Measurements from ENCODE around the gene HEXIM2.
A peak's percentile ranks its signal among the peaks of the same experiment; 100 is the strongest.

The HEXIM2 gene

DNA sequence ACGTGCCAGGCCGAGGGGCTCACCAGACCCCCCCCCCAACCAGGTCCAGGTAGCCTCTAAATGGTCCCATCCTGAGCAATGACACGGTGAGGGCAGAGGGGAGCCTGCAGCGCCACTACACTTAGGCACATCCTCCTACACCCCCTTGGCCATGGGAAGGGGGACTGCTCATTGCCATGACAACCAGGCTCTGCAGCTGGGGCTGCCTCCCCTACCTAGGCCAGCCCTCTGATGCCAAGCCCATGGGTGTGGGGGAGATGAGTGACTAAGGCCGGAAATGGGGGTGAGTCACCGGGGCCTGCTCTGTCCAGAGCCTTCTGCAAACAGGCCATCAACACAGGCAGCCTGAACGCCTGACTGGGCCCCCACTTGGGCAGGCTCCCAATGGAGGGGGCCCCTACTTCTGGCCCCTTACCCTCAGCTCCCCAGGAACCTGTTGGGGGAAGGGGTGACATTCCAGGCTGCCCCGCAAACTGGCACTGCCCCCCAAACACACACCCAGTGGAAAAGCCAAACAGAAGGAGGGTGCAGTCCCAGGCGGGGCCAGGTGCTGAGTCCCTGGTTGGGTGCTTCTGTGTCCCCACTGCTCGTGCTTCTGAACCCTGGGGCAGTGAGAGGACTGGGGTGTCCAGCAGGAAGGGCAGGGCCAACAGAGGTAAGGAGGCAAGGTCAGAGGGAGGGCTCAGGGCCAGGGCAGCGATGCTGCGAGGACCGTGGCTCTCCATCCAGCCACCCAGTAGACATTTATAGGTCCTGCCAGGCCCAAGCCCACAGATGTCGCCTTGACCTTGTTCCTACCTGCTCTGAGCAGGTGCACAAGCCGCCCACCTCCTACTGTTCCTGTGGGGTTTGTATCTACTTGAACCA lies 37.5 kb upstream of the HEXIM2 start (continued):
- TF ChIP-seq, protein P1, sequence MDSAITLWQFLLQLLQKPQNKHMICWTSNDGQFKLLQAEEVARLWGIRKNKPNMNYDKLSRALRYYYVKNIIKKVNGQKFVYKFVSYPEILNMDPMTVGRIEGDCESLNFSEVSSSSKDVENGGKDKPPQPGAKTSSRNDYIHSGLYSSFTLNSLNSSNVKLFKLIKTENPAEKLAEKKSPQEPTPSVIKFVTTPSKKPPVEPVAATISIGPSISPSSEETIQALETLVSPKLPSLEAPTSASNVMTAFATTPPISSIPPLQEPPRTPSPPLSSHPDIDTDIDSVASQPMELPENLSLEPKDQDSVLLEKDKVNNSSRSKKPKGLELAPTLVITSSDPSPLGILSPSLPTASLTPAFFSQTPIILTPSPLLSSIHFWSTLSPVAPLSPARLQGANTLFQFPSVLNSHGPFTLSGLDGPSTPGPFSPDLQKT (IDR thresholded peaks at IDR 0.05; ENCODE audit: borderline replicate concordance, low read depth, low read length) = no peak
- TF ChIP-seq, protein P2, sequence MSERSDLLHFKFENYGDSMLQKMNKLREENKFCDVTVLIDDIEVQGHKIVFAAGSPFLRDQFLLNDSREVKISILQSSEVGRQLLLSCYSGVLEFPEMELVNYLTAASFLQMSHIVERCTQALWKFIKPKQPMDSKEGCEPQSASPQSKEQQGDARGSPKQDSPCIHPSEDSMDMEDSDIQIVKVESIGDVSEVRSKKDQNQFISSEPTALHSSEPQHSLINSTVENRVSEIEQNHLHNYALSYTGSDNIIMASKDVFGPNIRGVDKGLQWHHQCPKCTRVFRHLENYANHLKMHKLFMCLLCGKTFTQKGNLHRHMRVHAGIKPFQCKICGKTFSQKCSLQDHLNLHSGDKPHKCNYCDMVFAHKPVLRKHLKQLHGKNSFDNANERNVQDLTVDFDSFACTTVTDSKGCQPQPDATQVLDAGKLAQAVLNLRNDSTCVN (tag by site-specific recombination; optimal IDR thresholded peaks at IDR 0.05) = no peak
- TF ChIP-seq RBAK (tag by site-specific recombination; IDR thresholded peaks at IDR 0.05) (no peak), MZF1 (tag by site-specific recombination; IDR thresholded peaks at IDR 0.05; ENCODE audit: borderline replicate concordance) (no peak), SCRT1 (tag by site-specific recombination; IDR thresholded peaks at IDR 0.05; ENCODE audit: borderline replicate concordance) (no peak), YY1 (tag by site-specific recombination; IDR thresholded peaks at IDR 0.05) (no peak), ZNF549 (tag by site-specific recombination; IDR thresholded peaks at IDR 0.05) (no peak), ZNF571 (tag by site-specific recombination; IDR thresholded peaks at IDR 0.05) (no peak), OSR2 (tag by site-specific recombination; IDR thresholded peaks at IDR 0.05) (no peak), BCL11B (tag by site-specific recombination; IDR thresholded peaks at IDR 0.05; ENCODE audit: low read depth) (no peak), ZNF335 (tag by site-specific recombination; conservative IDR thresholded peaks at IDR 0.05) (peak; percentile 73), ZSCAN23 (tag by site-specific recombination; IDR thresholded peaks at IDR 0.05) (no peak), EGR2 (tag by site-specific recombination; IDR thresholded peaks at IDR 0.05; ENCODE audit: low read depth) (no peak), GLIS1 (tag by site-specific recombination; IDR thresholded peaks at IDR 0.05) (peak; percentile 8; the same call in 1 of the 2 replicates), ZNF184 (tag by site-specific recombination; IDR thresholded peaks at IDR 0.05) (no peak), ZNF610 (tag by site-specific recombination; IDR thresholded peaks at IDR 0.05; ENCODE audit: borderline replicate concordance) (no peak), ZIC2 (tag by site-specific recombination; IDR thresholded peaks at IDR 0.05) (no peak), ZBTB1 (tag by site-specific recombination; IDR thresholded peaks at IDR 0.05) (no peak), ZNF555 (tag by site-specific recombination; conservative IDR thresholded peaks at IDR 0.05) (no peak), GLI4 (tag by site-specific recombination; IDR thresholded peaks at IDR 0.05) (no peak), ZNF138 (tag by site-specific recombination; IDR thresholded peaks at IDR 0.05; ENCODE audit: borderline replicate concordance) (no peak), ZNF24 (tag by site-specific recombination; IDR thresholded peaks at IDR 0.05) (no peak), ZNF391 (tag by site-specific recombination; IDR thresholded peaks at IDR 0.05; ENCODE audit: borderline replicate concordance, low read depth) (no peak), SP3 (tag by site-specific recombination; IDR thresholded peaks at IDR 0.05) (no peak), ZNF558 (tag by site-specific recombination; IDR thresholded peaks at IDR 0.05) (no peak), ZNF664 (tag by site-specific recombination; IDR thresholded peaks at IDR 0.05) (no peak)
- TF ChIP-seq, protein P3, sequence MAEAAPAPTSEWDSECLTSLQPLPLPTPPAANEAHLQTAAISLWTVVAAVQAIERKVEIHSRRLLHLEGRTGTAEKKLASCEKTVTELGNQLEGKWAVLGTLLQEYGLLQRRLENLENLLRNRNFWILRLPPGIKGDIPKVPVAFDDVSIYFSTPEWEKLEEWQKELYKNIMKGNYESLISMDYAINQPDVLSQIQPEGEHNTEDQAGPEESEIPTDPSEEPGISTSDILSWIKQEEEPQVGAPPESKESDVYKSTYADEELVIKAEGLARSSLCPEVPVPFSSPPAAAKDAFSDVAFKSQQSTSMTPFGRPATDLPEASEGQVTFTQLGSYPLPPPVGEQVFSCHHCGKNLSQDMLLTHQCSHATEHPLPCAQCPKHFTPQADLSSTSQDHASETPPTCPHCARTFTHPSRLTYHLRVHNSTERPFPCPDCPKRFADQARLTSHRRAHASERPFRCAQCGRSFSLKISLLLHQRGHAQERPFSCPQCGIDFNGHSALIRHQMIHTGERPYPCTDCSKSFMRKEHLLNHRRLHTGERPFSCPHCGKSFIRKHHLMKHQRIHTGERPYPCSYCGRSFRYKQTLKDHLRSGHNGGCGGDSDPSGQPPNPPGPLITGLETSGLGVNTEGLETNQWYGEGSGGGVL (tag by site-specific recombination; IDR thresholded peaks at IDR 0.05) = peak; percentile 57
- TF ChIP-seq, protein P4, sequence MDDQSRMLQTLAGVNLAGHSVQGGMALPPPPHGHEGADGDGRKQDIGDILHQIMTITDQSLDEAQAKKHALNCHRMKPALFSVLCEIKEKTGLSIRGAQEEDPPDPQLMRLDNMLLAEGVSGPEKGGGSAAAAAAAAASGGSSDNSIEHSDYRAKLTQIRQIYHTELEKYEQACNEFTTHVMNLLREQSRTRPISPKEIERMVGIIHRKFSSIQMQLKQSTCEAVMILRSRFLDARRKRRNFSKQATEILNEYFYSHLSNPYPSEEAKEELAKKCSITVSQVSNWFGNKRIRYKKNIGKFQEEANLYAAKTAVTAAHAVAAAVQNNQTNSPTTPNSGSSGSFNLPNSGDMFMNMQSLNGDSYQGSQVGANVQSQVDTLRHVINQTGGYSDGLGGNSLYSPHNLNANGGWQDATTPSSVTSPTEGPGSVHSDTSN (CRISPR knock-in tag; IDR thresholded peaks at IDR 0.05) = no peak
- TF ChIP-seq, protein P5, sequence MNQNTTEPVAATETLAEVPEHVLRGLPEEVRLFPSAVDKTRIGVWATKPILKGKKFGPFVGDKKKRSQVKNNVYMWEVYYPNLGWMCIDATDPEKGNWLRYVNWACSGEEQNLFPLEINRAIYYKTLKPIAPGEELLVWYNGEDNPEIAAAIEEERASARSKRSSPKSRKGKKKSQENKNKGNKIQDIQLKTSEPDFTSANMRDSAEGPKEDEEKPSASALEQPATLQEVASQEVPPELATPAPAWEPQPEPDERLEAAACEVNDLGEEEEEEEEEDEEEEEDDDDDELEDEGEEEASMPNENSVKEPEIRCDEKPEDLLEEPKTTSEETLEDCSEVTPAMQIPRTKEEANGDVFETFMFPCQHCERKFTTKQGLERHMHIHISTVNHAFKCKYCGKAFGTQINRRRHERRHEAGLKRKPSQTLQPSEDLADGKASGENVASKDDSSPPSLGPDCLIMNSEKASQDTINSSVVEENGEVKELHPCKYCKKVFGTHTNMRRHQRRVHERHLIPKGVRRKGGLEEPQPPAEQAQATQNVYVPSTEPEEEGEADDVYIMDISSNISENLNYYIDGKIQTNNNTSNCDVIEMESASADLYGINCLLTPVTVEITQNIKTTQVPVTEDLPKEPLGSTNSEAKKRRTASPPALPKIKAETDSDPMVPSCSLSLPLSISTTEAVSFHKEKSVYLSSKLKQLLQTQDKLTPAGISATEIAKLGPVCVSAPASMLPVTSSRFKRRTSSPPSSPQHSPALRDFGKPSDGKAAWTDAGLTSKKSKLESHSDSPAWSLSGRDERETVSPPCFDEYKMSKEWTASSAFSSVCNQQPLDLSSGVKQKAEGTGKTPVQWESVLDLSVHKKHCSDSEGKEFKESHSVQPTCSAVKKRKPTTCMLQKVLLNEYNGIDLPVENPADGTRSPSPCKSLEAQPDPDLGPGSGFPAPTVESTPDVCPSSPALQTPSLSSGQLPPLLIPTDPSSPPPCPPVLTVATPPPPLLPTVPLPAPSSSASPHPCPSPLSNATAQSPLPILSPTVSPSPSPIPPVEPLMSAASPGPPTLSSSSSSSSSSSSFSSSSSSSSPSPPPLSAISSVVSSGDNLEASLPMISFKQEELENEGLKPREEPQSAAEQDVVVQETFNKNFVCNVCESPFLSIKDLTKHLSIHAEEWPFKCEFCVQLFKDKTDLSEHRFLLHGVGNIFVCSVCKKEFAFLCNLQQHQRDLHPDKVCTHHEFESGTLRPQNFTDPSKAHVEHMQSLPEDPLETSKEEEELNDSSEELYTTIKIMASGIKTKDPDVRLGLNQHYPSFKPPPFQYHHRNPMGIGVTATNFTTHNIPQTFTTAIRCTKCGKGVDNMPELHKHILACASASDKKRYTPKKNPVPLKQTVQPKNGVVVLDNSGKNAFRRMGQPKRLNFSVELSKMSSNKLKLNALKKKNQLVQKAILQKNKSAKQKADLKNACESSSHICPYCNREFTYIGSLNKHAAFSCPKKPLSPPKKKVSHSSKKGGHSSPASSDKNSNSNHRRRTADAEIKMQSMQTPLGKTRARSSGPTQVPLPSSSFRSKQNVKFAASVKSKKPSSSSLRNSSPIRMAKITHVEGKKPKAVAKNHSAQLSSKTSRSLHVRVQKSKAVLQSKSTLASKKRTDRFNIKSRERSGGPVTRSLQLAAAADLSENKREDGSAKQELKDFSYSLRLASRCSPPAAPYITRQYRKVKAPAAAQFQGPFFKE (tag by site-specific recombination; IDR thresholded peaks at IDR 0.05; ENCODE audit: borderline replicate concordance) = no peak

All from HEK293 (cell line).